HL-60 (cell line): ENCODE data around the gene FAM120A.

Source experiments
- DNase-seq, 2 experiments: peaks; one replicate each; pipeline ENCODE4 v3.0.0-alpha.2; 2010 to 2020; ENCODE audit warnings: low read depth in 1 of 2, low spot score in 1 of 2
- H3K27ac ChIP-seq: fragments of 250-450 bp; sonication (Bioruptor Pico); replicated peaks from 2 replicates; pipeline ENCODE4 v1.5.1; 2020; ENCODE audit warnings: mild to moderate bottlenecking, moderate library complexity
- H3K27me3 ChIP-seq: fragments of 250-450 bp; sonication (Bioruptor Pico); 2 replicates; pipeline ENCODE4 v1.5.1; 2021; ENCODE audit warnings: mild to moderate bottlenecking, moderate library complexity; ENCODE audit not compliant: insufficient read depth, poor library complexity, severe bottlenecking
- H3K4me3 ChIP-seq: replicated peaks from 2 replicates; pipeline ENCODE4 v1.5.1; 2011; ENCODE audit warnings: mild to moderate bottlenecking, control low read depth, low read length; ENCODE audit not compliant: insufficient read depth
- CTCF ChIP-seq: IDR thresholded peaks from one replicate; pipeline ENCODE4 v1.5.1; 2011; ENCODE audit warnings: low read length, control low read depth, inconsistent platforms; ENCODE audit not compliant: insufficient read depth
- GABPA ChIP-seq: IDR thresholded peaks from 2 replicates; pipeline ENCODE4 v1.6.1; 2012; ENCODE audit warnings: low read depth
- POLR2AphosphoS5 ChIP-seq: IDR thresholded peaks from 2 replicates; pipeline ENCODE4 v1.6.1; 2012; ENCODE audit warnings: low read depth
- REST ChIP-seq: IDR thresholded peaks from 2 replicates; pipeline ENCODE4 v1.6.1; 2012; ENCODE audit warnings: low read depth; ENCODE audit not compliant: insufficient replicate concordance
- SPI1 ChIP-seq: IDR thresholded peaks from 2 replicates; pipeline ENCODE4 v1.6.1; 2012; ENCODE audit warnings: low read depth, mild to moderate bottlenecking, borderline replicate concordance

The FAM120A gene

GRCh38 chr9:93589688-93590087 is 138.2 kb downstream of the FAM120A start:
- no peaks in the 10 kb centered on the region for H3K27me3 ChIP-seq
- no peak for DNase-seq
- no peak overlapping the region for H3K4me3 ChIP-seq
- H3K27ac ChIP-seq = no peak overlapping the region
- TF ChIP-seq GABPA = no peak
- TF ChIP-seq POLR2AphosphoS5 = no peak
- TF ChIP-seq REST = no peak
- no peak for TF ChIP-seq CTCF
- TF ChIP-seq SPI1 = no peak

GRCh38 chr9:93590609-93591234 is 139.2 kb downstream of the FAM120A start:
- TF ChIP-seq REST (no peak), SPI1 (no peak), GABPA (no peak), POLR2AphosphoS5 (no peak), CTCF (no peak)
- no peak for DNase-seq
- H3K4me3 ChIP-seq = no peak overlapping the region
- H3K27ac ChIP-seq = no peak overlapping the region
- no peaks in the 10 kb centered on the region for H3K27me3 ChIP-seq

- Histone ChIP-seq H3K4me3 (no peak overlapping the region), H3K27ac (no peak overlapping the region), H3K27me3 (no peaks in the 10 kb centered on the region)
- TF ChIP-seq SPI1 = no peak
- no peak for TF ChIP-seq GABPA
- TF ChIP-seq CTCF = no peak
- TF ChIP-seq POLR2AphosphoS5 = no peak
- TF ChIP-seq REST = no peak
- no peak for DNase-seq
These were observed 140.0 kb downstream of the FAM120A start for GRCh38 chr9:93591301-93592007.
